ENCODE results near the gene SPOPL. TPM values are rescaled to one million over a fixed set of nuclear protein-coding genes. Genes with fewer than 3 reads are reported as not detected.

Gene SPOPL
- total and polyA plus RNA-seq, 8 donors: 3.1 to 60.0 (median 9.6) TPM

DNA sequence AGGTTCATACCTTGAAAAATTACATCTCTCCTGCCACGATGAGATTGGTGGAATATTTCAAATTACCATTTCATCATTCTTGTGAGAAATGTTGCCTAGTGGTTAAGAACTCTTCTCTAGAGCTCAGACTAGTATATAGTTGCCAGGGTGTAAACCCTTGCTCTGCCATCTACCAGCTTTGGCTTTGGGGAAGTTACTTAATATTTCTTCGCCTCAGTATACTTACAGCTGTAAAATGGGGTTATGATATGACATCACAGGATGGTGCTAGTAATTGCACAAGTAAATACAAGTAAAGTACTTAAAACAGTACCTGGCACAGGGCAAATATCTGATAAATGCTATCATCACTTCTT, 1.5 kb downstream of the SPOPL start:
- H3K27me3 ChIP-seq: no peaks in the 10 kb centered on the region
- peak in 1 of 2 donors; percentile 31 for DNase-seq
- intact Hi-C loops (cut with DNase I; ENCODE audit: low total_unique reads): no loop called here
- H3K4me1 ChIP-seq: peaks cover 35 to 68% (median 50%) of the 10 kb centered on the region in 4 donors
- peak overlapping the region; percentile 90 to 96 (median 90) for H3K4me3 ChIP-seq
- peak overlapping the region in 4 of 5 donors; percentile 92 to 95 (median 94) for H3K27ac ChIP-seq
- H3K9me3 ChIP-seq: no peaks in the 10 kb centered on the region
- no peaks in the 10 kb centered on the region for H3K36me3 ChIP-seq
- WGBS, 5 donors: 25 to 36% (median 28%) methylated on average over 2 of the region's 2 CpGs
- TF ChIP-seq POLR2AphosphoS5 (IDR thresholded peaks at IDR 0.05) (no peak), CTCF (IDR thresholded peaks at IDR 0.05) (no peak), POLR2A (IDR thresholded peaks at IDR 0.05) (no peak), EP300 (IDR thresholded peaks at IDR 0.05) (no peak)

DNA sequence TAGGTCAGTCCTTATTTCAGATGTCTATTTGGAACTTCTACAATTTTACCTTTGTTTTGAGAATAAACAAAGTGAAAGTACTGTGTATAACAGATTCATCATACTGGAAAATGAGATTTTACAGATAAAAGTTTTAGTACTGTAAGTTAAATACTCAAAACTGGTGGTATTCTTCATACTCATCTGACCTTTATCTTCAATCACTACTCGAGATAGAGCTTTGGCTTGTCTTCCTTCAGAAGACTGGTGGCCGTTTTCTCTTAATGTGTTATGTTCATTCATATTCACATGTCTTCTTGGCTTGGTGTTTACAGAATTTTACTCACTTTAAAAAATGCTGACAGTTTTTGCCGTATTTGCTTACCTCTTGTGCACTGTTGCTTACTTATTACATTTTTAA, 2.1 kb downstream of the SPOPL start:
- no peak for TF ChIP-seq CTCF (IDR thresholded peaks at IDR 0.05)
- TF ChIP-seq EP300 (IDR thresholded peaks at IDR 0.05): no peak
- no peak for TF ChIP-seq POLR2A (IDR thresholded peaks at IDR 0.05)
- no peak for TF ChIP-seq POLR2AphosphoS5 (IDR thresholded peaks at IDR 0.05)
- Histone ChIP-seq H3K4me1 (peaks cover 35 to 72% (median 53%) of the 10 kb centered on the region in 4 donors), H3K27me3 (no peaks in the 10 kb centered on the region), H3K4me3 (peak overlapping the region in 3 of 4 donors; percentile 90 to 91 (median 90)), H3K36me3 (no peaks in the 10 kb centered on the region), H3K27ac (peak overlapping the region in 2 of 5 donors; percentile 94 to 95), H3K9me3 (no peaks in the 10 kb centered on the region)
- no peak for DNase-seq
- WGBS, 5 donors: 7 to 12% (median 10%) methylated on average over 3 of the region's 3 CpGs
- intact Hi-C loops (cut with DNase I; ENCODE audit: low total_unique reads): no loop called here

GRCh38 chr2:138504092-138504491, 2.5 kb downstream of the SPOPL start:
- intact Hi-C loops (cut with DNase I; ENCODE audit: low total_unique reads): no loop called here
- H3K27ac ChIP-seq: peak overlapping the region in 3 of 5 donors; percentile 26 to 95 (median 94)

GRCh38 chr2:138504546-138505235, 3.1 kb downstream of the SPOPL start:
- Histone ChIP-seq H3K9me3 (no peaks in the 10 kb centered on the region), H3K27ac (peak overlapping the region in 3 of 5 donors; percentile 26 to 95 (median 94)), H3K27me3 (no peaks in the 10 kb centered on the region), H3K4me1 (peaks cover 35 to 71% (median 53%) of the 10 kb centered on the region in 4 donors), H3K36me3 (no peaks in the 10 kb centered on the region), H3K4me3 (peak overlapping the region in 2 of 4 donors; percentile 90 to 91)
- 17 to 30% (median 29%) methylated on average over 2 of the region's 2 CpGs for WGBS, 5 donors
- intact Hi-C loops (cut with DNase I; ENCODE audit: low total_unique reads): no loop called here
- TF ChIP-seq POLR2A (IDR thresholded peaks at IDR 0.05): no peak
- TF ChIP-seq CTCF (IDR thresholded peaks at IDR 0.05): no peak
- peak in 1 of 2 donors; percentile 28 for DNase-seq

More at GRCh38 chr2:138504092-138504491, 2.5 kb downstream of the SPOPL start:
- peaks cover 35 to 72% (median 53%) of the 10 kb centered on the region in 4 donors for H3K4me1 ChIP-seq
- no peaks in the 10 kb centered on the region for H3K27me3 ChIP-seq
- no peak for DNase-seq
- no peaks in the 10 kb centered on the region for H3K36me3 ChIP-seq
- H3K9me3 ChIP-seq: no peaks in the 10 kb centered on the region
- H3K4me3 ChIP-seq: peak overlapping the region in 3 of 4 donors; percentile 90 to 91 (median 90)
- TF ChIP-seq EP300 (IDR thresholded peaks at IDR 0.05) (no peak), POLR2AphosphoS5 (IDR thresholded peaks at IDR 0.05) (no peak), CTCF (IDR thresholded peaks at IDR 0.05) (no peak), POLR2A (IDR thresholded peaks at IDR 0.05) (no peak)
